ENCODE results near the gene HES4.

The HES4 gene

DNA sequence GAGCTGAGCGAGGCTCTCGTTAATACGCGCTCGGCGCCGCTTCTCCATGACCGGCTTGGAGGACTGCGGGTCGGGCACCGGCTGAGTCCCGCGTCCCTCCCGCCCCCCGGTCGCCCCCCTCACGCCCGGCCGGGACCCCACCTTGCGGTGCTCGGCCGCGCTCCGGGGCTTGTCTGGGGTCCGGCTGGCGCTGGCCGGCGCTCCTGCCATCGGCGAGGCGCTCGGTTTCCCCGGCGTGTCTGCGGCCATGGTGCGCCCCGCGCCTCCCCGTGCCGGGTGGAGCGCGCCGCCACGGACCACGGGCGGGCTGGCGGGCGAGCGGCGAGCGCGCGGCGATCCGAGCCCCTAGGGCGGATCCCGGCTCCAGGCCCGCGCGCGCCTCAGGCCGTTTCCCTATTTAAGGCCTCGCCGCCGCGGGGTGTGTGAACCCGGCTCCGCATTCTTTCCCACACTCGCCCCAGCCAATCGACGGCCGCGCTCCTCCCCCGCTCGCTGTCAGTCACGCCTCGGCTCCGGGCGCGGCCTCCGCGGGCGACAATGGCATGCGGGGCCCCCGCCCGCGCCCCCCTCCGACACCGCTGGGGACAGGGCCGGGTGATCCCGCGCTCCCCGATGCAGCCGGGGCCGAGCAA, at the start of gene HES4:
Gene HES4 (minus strand): TSS at position 373 of the 632 bp plus-strand sequence. CDS start 124 bp downstream, at position 249.
- no peak for DNase-seq (ENCODE audit: low read depth)

GRCh38 chr1:1048765-1049164, 48.9 kb upstream of the HES4 start:
- no peak for DNase-seq (ENCODE audit: low read depth)

DNA sequence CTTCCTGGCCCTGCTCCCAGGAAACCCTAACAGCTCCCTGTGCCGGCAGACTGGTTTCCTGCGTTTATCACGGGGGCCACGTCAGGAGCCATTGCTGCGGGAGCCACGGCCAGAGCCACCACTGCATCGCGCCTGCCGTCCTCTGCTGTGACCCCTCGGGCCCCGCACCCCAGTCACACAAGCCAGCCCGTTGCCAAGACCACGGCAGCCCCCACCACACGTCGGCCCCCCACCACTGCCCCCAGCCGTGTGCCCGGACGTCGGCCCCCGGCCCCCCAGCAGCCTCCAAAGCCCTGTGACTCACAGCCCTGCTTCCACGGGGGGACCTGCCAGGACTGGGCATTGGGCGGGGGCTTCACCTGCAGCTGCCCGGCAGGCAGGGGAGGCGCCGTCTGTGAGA, 48.1 kb upstream of the HES4 start:
- no peak for DNase-seq (ENCODE audit: low read depth)

DNA sequence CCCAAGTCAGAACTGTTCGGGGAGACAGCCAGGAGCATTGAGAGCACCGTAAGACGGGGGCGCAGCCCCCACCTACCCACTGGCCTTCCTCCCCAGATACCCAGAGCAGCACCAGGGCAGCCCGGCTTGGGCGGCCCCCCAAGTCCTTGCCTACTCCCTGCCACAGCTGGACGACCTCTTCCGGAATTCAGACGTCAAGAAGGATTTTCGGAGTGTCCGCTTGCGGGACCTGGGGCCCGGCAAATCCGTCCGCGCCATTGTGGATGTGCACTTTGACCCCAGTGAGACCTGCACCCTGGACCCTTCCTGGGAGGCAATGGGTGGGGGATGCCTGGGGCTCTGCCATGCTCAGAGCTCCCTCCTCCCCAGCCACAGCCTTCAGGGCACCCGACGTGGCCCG, 47.5 kb upstream of the HES4 start:
- DNase-seq (ENCODE audit: low read depth): no peak

GRCh38 chr1:1046767-1047166, 46.9 kb upstream of the HES4 start:
- no peak for DNase-seq (ENCODE audit: low read depth)

DNA sequence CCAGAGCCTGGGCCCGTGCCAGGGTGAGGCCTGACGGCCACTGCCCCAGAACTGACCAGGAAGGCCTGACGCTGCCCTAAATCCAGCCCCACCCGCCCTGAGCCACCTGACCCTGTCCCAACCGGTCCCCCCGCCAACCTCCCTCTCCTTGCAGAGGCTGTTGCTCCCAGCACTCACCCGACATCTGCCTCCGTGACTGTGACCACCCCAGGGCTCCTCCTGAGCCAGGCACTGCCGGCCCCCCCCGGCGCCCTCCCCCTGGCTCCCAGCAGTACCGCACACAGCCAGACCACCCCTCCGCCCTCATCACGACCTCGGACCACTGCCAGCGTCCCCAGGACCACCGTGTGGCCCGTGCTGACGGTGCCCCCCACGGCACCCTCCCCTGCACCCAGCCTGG, 46.3 kb upstream of the HES4 start:
- no peak for DNase-seq (ENCODE audit: low read depth)

DNA sequence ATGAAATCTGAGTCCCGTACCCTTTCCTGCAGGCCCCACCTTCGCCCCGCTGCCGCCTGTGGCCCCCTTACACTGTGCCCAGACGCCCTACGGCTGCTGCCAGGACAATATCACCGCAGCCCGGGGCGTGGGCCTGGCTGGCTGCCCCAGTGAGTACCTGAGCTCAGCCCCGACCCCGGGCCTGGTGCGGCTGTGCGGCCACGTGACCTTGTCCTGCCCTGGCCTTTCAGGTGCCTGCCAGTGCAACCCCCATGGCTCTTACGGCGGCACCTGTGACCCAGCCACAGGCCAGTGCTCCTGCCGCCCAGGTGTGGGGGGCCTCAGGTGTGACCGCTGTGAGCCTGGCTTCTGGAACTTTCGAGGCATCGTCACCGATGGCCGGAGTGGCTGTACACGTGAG, 45.2 kb upstream of the HES4 start:
- no peak for DNase-seq (ENCODE audit: low read depth)

- no peak for DNase-seq (ENCODE audit: low read depth)
Measured at GRCh38 chr1:1044455-1045078, 44.7 kb upstream of the HES4 start.

DNA sequence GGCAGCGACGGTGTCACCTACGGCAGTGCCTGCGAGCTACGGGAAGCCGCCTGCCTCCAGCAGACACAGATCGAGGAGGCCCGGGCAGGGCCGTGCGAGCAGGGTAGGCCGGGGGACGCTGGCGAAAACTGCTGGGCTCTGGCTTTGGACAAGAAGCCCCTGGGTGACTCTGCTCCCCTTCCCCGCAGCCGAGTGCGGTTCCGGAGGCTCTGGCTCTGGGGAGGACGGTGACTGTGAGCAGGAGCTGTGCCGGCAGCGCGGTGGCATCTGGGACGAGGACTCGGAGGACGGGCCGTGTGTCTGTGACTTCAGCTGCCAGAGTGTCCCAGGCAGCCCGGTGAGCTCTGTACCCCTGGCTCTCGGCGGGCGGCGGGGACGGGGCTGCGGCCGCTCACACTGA, 44.0 kb upstream of the HES4 start:
- no peak for DNase-seq (ENCODE audit: low read depth)

- DNase-seq (ENCODE audit: low read depth): no peak
Measured at GRCh38 chr1:1043411-1043810, 43.5 kb upstream of the HES4 start.

DNA sequence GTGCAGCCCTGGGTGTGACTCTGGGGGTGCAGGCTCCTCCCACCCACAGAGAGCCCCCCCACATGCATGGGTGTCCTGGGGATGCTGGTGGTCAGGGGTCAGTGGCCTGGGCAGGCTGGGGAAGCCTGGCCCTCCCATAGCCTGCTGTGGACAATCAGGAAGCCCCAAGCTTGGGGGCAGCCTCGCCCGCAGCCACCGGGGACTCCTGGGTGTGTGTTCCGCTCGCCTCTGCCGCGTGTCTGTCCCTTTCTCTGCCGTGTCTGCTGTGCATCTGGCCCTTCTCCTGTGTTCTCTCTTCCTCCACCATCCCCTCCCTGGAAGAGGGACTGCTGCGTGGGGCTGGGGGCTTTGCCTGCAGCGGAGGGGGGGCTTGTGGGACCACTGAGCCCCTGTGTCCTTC, 42.9 kb upstream of the HES4 start:
- DNase-seq (ENCODE audit: low read depth): no peak

DNA sequence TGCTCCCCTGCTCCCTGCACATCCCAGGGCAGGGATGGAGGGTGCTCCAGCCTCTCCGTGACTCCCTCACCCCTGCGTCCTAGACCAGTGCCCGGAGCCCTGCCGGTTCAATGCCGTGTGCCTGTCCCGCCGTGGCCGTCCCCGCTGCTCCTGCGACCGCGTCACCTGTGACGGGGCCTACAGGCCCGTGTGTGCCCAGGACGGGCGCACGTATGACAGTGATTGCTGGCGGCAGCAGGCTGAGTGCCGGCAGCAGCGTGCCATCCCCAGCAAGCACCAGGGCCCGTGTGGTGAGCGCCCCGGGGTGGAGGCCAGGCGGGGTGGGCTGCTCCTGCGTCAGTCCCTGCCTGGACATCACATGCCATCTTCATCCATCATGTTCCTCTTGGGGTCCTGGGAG, 42.0 kb upstream of the HES4 start:
- DNase-seq (ENCODE audit: low read depth): no peak

DNA sequence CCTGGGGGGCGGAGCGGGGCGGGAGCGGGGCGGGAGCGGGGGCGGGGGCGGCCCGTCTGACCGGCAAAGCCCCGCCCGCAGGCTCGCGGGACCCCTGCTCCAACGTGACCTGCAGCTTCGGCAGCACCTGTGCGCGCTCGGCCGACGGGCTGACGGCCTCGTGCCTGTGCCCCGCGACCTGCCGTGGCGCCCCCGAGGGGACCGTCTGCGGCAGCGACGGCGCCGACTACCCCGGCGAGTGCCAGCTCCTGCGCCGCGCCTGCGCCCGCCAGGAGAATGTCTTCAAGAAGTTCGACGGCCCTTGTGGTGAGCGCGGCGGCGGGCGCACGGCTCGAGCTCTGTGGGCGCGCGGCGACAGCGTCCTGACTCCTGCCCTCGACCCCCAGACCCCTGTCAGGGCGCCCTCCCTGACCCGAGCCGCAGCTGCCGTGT, 41.2 kb upstream of the HES4 start:
- no peak for DNase-seq (ENCODE audit: low read depth)

DNA sequence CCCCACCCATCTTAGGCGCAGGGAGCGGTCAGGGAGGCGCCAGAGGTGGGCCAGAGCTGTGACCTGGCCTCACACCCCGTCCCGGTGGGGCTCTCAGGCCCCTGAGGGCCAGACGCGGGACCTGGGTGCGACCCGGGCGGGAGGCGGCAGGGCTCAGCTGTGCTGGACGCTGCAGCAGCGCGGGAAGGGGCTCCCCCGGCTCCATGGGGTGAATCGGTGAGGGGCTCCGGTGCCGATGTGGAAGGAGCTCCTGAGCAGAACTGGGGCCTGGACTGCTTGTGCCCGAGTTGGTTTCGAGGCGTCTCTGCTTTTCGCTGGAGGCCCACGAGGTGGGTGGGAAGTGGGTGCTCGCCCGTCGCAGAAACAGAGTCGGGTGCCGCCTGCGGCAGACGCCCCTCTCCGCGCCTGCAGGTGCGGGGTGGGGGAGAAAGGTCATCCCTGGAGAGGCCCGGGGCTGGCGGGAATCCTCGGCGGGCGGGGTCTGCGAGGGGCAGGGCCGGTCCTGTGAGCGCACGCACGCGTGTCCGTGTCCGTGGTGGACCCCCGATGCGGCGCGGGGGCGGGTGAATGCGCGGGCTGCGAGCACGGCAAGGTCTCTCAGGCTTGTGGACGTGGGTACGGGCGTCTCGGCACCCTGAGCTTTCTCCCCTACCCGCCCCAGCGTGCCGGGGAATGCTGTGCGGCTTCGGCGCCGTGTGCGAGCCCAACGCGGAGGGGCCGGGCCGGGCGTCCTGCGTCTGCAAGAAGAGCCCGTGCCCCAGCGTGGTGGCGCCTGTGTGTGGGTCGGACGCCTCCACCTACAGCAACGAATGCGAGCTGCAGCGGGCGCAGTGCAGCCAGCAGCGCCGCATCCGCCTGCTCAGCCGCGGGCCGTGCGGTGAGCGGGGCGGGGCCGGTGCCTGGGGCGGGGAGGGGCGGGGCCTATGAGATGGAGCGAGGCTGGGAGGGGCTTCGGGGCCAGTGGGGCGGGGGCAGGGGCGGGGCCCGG, 40.4 kb upstream of the HES4 start:
- DNase-seq (ENCODE audit: low read depth): peak; percentile 88

DNA sequence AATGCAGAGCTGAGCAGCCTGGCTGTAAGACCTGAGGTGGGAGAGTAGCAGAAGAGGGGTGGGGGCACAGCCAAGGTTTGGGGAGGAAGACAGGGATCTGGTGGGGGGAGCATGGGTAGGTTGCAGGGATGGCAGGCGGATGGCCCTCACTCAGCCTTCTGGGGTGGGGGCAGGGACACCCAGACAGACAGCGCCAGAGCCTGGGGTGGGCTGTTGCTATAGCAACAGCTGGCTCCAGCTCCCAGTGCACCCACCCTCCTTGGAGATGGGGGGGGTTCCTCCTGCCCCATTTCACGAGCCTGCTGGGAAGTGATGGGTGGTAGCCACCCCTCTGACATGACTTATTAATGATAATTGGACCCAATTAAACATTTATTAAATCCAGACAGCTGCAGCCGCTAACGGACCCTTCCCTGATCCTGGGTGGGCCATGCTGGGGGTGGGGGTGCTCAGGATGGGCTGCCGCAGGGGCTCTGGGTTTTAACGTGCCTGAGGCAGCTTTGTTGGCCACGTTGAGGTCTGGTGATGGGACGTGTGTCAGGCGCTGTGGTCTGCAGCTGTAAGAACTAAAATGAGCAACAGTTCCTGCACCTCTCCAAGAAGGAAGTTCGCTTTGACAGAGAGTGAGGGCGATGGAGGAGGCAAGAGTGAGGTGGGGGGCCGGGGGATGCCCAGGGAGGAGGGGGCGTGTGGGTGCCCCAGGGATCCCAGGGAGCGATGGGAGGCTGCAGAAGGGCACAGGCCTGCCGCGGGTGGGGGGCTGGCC, 39.4 kb upstream of the HES4 start:
- no peak for DNase-seq (ENCODE audit: low read depth)

DNA sequence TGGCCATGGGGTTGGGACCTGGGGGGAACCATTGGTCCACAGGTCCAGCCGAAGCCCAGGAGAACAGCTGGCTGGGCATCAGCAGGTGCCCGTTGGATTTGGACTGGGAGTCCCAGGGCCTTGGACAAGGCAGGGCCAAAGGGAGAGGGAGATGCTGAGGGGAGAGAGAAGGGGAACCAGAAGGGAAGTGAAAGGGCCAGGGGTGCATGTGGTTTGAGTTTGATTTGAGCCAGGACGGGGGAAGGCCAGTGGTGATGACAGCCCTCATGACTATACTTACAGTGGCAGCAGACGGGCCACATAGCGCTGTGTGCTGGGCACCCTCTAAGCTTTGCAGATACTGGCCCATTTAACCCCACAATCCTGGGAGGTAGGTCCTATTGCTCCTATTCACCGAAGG, 38.8 kb upstream of the HES4 start:
- no peak for DNase-seq (ENCODE audit: low read depth)

- DNase-seq (ENCODE audit: low read depth): no peak
Measured at GRCh38 chr1:1037366-1038327, 37.8 kb upstream of the HES4 start.

GRCh38 chr1:1035291-1035943, 35.5 kb upstream of the HES4 start:
- no peak for DNase-seq (ENCODE audit: low read depth)

- no peak for DNase-seq (ENCODE audit: low read depth)
Measured at GRCh38 chr1:1034439-1034781, 34.5 kb upstream of the HES4 start.

DNA sequence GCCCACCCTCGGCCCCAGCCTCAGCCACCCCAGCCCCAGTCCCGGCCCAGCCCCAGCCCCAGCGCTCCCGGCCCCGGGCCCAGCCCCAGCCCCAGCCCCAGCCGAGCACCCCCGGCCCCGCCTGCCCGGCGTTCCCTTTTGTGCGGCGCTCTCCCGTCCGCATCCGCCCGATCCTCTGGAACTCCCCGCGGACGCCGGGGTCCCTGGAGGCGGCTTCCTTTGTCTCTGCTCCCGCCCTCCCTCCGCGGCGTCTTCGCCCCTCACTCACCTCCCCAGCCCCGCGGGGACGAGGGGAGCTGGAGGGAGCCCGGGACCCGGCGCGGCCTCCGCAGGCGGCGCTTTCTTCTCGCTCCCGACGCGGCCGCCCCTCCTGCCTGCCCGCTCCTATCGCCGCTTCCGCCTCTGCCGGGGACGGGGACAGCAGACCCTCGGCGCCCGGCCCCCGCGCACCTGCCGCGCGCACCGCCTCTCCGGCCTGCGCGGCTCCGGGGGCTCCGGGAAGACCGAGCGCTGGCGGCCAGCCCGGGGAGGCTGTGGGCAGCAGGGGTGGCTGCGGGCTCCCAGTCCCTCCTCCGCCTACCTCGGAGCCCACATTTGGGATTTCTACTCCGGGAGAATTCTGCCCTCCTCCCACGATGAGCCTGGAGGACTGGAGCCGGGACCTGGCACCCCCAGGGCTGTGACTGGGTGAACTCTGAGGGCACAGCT, 34.0 kb upstream of the HES4 start:
- no peak for DNase-seq (ENCODE audit: low read depth)
